Measurements from ENCODE around the gene ANKRD1.

GRCh38 chr10:90890347-90890746, 30.5 kb downstream of the ANKRD1 start:
- TF ChIP-seq, protein P1, sequence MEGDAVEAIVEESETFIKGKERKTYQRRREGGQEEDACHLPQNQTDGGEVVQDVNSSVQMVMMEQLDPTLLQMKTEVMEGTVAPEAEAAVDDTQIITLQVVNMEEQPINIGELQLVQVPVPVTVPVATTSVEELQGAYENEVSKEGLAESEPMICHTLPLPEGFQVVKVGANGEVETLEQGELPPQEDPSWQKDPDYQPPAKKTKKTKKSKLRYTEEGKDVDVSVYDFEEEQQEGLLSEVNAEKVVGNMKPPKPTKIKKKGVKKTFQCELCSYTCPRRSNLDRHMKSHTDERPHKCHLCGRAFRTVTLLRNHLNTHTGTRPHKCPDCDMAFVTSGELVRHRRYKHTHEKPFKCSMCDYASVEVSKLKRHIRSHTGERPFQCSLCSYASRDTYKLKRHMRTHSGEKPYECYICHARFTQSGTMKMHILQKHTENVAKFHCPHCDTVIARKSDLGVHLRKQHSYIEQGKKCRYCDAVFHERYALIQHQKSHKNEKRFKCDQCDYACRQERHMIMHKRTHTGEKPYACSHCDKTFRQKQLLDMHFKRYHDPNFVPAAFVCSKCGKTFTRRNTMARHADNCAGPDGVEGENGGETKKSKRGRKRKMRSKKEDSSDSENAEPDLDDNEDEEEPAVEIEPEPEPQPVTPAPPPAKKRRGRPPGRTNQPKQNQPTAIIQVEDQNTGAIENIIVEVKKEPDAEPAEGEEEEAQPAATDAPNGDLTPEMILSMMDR (IDR thresholded peaks at IDR 0.05; ENCODE audit: low read depth, low read length), result no peak
- no peak for TF ChIP-seq POLR2A (IDR thresholded peaks at IDR 0.05; ENCODE audit: extremely low read depth, insufficient read length)
- no peak for TF ChIP-seq MYC (IDR thresholded peaks at IDR 0.05; ENCODE audit: low read depth, low read length)
